Endodermal cell (in vitro differentiated cells): ENCODE results near the gene METAP1D. TPM values are rescaled to one million over a fixed set of nuclear protein-coding genes. Genes with fewer than 3 reads are reported as not detected.

Source experiments
- DNase-seq: peaks from one replicate; pipeline ENCODE4 v3.0.0-alpha.2; 2017
- H3K27ac ChIP-seq: 2 replicates; pipeline ENCODE4 v1.5.1; 2013; ENCODE audit warnings: mild to moderate bottlenecking, low read depth, low read length, moderate library complexity
- H3K27me3 ChIP-seq: 2 replicates; pipeline ENCODE4 v1.6.1; 2013; ENCODE audit warnings: mild to moderate bottlenecking, low read length, moderate library complexity; ENCODE audit not compliant: insufficient read depth, control insufficient read depth, poor library complexity, severe bottlenecking
- H3K36me3 ChIP-seq: 2 replicates; pipeline ENCODE4 v1.7.0; 2013; ENCODE audit warnings: mild to moderate bottlenecking, low read length, moderate library complexity; ENCODE audit not compliant: control insufficient read depth, insufficient read depth
- H3K4me1 ChIP-seq: one replicate; pipeline ENCODE4 v1.7.0; 2013; ENCODE audit warnings: low read length; ENCODE audit not compliant: control insufficient read depth, insufficient read depth
- H3K4me3 ChIP-seq: 2 replicates; pipeline ENCODE4 v1.5.1; 2013; ENCODE audit warnings: mild to moderate bottlenecking, low read length, moderate library complexity
- H3K9ac ChIP-seq: 2 replicates; pipeline ENCODE4 v1.6.1; 2013; ENCODE audit warnings: mild to moderate bottlenecking, low read length, moderate library complexity; ENCODE audit not compliant: poor library complexity, severe bottlenecking; ENCODE audit errors: extremely low read depth
- H3K9me3 ChIP-seq: 2 replicates; pipeline ENCODE4 v1.6.1; 2013; ENCODE audit warnings: mild to moderate bottlenecking, low read length, moderate library complexity; ENCODE audit not compliant: control insufficient read depth
- H3K27ac Mint-ChIP-seq: 2 replicates; pipeline ENCODE4 v1.8.0; 2020; ENCODE audit warnings: mixed read lengths
- H3K27me3 Mint-ChIP-seq: 2 replicates; pipeline ENCODE4 v1.8.0; 2021; ENCODE audit warnings: mild to moderate bottlenecking, mixed read lengths; ENCODE audit not compliant: insufficient read depth
- H3K36me3 Mint-ChIP-seq: 2 replicates; pipeline ENCODE4 v1.8.0; 2020; ENCODE audit warnings: low read depth, mixed read lengths
- H3K4me1 Mint-ChIP-seq: 2 replicates; pipeline ENCODE4 v1.8.0; 2020; ENCODE audit warnings: mixed read lengths
- H3K4me3 Mint-ChIP-seq: 2 replicates; pipeline ENCODE4 v1.8.0; 2020; ENCODE audit warnings: mild to moderate bottlenecking, moderate library complexity, mixed read lengths
- H3K9me3 Mint-ChIP-seq: 2 replicates; pipeline ENCODE4 v1.8.0; 2020; ENCODE audit warnings: mild to moderate bottlenecking, mixed read lengths
- CTCF ChIP-seq: fragments of 200-600 bp; sonication (generic); conservative IDR thresholded peaks from 2 replicates; pipeline ENCODE4 v1.5.0; 2021; ENCODE audit warnings: antibody characterized with exemption, mild to moderate bottlenecking
- total RNA-seq, 2 donors: library from RNA; stranded (reverse); fragmentation: NEBNext Ultra II Directional in 1 of 2; extraction: Animal tissue kit (Norgen Biotek cat#: 25700) in 1 of 2; gene quantifications; 2 replicates in 1 of 2; 3 replicates in 1 of 2; pipeline ENCODE4 v1.2.1, GENCODE V29; 2021

Gene METAP1D
- total RNA-seq, 2 donors from 2014 or later, result 6.0 to 6.5 TPM

- Histone ChIP-seq H3K9ac (no peak overlapping the region), H3K27ac (no peak overlapping the region), H3K27me3 (no peaks in the 10 kb centered on the region), H3K36me3 (no peaks in the 10 kb centered on the region), H3K9me3 (no peaks in the 10 kb centered on the region), H3K4me1 (no peaks in the 10 kb centered on the region), H3K4me3 (no peak overlapping the region)
- Mint-ChIP-seq H3K4me3 (no peak overlapping the region), H3K27ac (no peak overlapping the region), H3K27me3 (peaks cover 44% of the 10 kb centered on the region), H3K9me3 (no peaks in the 10 kb centered on the region), H3K36me3 (no peaks in the 10 kb centered on the region), H3K4me1 (peaks cover 10% of the 10 kb centered on the region)
- TF ChIP-seq CTCF, result no peak
- DNase-seq, result no peak
These were observed 129.7 kb downstream of the METAP1D start for GRCh38 chr2:172129404-172129803.

Other genes starting within 250 kb of the METAP1D start
- 1 to 10 TPM in 1 of 2 donors, under 1 TPM in 1; 0.55 to 3.1 TPM for gene SLC25A12, start 105.7 kb upstream of the METAP1D start, total RNA-seq
- 10 to 100 TPM; 58.1 to 74.6 TPM for gene HAT1, start 77.5 kb upstream of the METAP1D start, total RNA-seq
- gene DLX1, start 85.6 kb downstream of the METAP1D start, total RNA-seq, result not detected
- under 1 TPM in 1 of 2 donors, not detected in 1; 0.13 TPM for gene DLX2, start 102.9 kb downstream of the METAP1D start, total RNA-seq